Stomach (tissue), 19 donors: ENCODE measurements around the gene EQTN. TPM values are rescaled to one million over a fixed set of nuclear protein-coding genes. Genes with fewer than 3 reads are reported as not detected.

ENCODE experiments used
- DNase-seq, 2 donors: peaks; one replicate each; pipeline versions ENCODE4 v3.0.0 to v3.0.0-alpha.2; 2013 to 2019
- H3K27ac ChIP-seq, 5 donors: fragments of 200-600 bp in 4 of 5; sonication (generic) in 4 of 5; one replicate each; pipeline ENCODE4 v1.5.1; 2013 to 2019; ENCODE audit warnings: mild to moderate bottlenecking in 1 of 5, moderate library complexity in 1 of 5
- H3K27me3 ChIP-seq, 3 donors: fragments of 200-600 bp; sonication (generic); one replicate each; pipeline ENCODE4 v1.5.1; 2017 to 2019; ENCODE audit warnings: mixed run types in 1 of 3
- H3K36me3 ChIP-seq, 4 donors: fragments of 200-600 bp; sonication (generic); 1 replicate in 3 of 4; 2 replicates in 1 of 4; pipeline ENCODE4 v1.5.1; 2016 to 2019
- H3K4me1 ChIP-seq, 4 donors: fragments of 200-600 bp; sonication (generic); one replicate each; pipeline ENCODE4 v1.5.1; 2016 to 2019
- H3K4me3 ChIP-seq, 4 donors: fragments of 200-600 bp; sonication (generic) in 3 of 4; one replicate each; pipeline ENCODE4 v1.5.1; 2016 to 2019; ENCODE audit warnings: mild to moderate bottlenecking in 1 of 4
- H3K9me3 ChIP-seq, 4 donors: fragments of 200-600 bp; sonication (generic); one replicate each; pipeline ENCODE4 v1.5.1; 2016 to 2019
- EP300 ChIP-seq: sonication (generic); formaldehyde crosslinking; IDR thresholded peaks from one replicate; pipeline ENCODE4 v1.6.1; 2017; ENCODE audit warnings: antibody characterized with exemption
- POLR2A ChIP-seq, 4 donors: fragments of 450-650 bp; IDR thresholded peaks; one replicate each; pipeline ENCODE4 v1.6.1; 2016; ENCODE audit warnings: antibody characterized with exemption in 4 of 4, control low read depth in 2 of 4, mild to moderate bottlenecking in 1 of 4, moderate library complexity in 1 of 4
- POLR2AphosphoS5 ChIP-seq, 3 donors: sonication (generic); formaldehyde crosslinking; IDR thresholded peaks; one replicate each; pipeline ENCODE4 v1.6.1; 2016; ENCODE audit warnings: antibody characterized with exemption in 3 of 3
- WGBS, 5 donors: extraction: QIAGEN DNeasy Blood & Tissue Kit in 3 of 5; methylation state at CpG; one replicate each; pipeline versions ENCODE4 v1.1.5 to v1.1.7; 2013 to 2018; 5-methylcytosine and 5-hydroxymethylcytosine counted together
- intact Hi-C: fragments of 100-400 bp; cut with DNase I; formaldehyde crosslinking; loops from one replicate; pipeline ENCODE4 v1.15.1; 2023; ENCODE audit warnings: low total_unique reads
- long read RNA-seq, 10 donors: transcript quantifications; one replicate each; lab custom pipeline, GENCODE V29; 2026
- polyA plus RNA-seq, 3 donors: library from polyadenylated mRNA; stranded (reverse); fragments of 200-250 nt; gene quantifications; one replicate each; pipeline ENCODE4 v1.2.3, GENCODE V29; 2013
- total RNA-seq, 5 donors: library from RNA; depleted of rRNA; stranded (reverse); fragments of >200 nt; gene quantifications; one replicate each; pipeline versions ENCODE4 v1.1.0 to v1.2.3, GENCODE V29; 2014 to 2016
- TF ChIP-seq, protein P1 (sequence below), 7 experiments: fragments of 450-650 bp in 4 of 7; fragments of 200-600 bp in 3 of 7; sonication (generic) in 3 of 7; IDR thresholded peaks; one replicate each; pipeline ENCODE4 v1.5.1; 2016 to 2019; ENCODE audit warnings: antibody characterized with exemption in 7 of 7, control low read depth in 2 of 7, mild to moderate bottlenecking in 1 of 7
- donor health status: healthy with polysubstance abuse.
- donor health status: Bipolar disorder and iron deficiency.
- donor health status: healthy.

EQTN gene
- 1 to 10 TPM in 2 of 5 donors, not detected in 3; 1.0 to 2.4 TPM for total RNA-seq
- polyA plus RNA-seq = not detected
- long read RNA-seq, donor 1 = 0 reads
- long read RNA-seq, donor 2 = 0 reads
- long read RNA-seq, donor 3 = 0 reads
- long read RNA-seq, donor 4 = 0 reads
- long read RNA-seq, donor 5 = 0 reads
- long read RNA-seq, donor 6 = 0 reads
- long read RNA-seq, donor 7 = 0 reads
- long read RNA-seq, donor 8 = 0 reads
- long read RNA-seq, donor 9 = 0 reads
- long read RNA-seq, donor 10 = 0 reads

DNA sequence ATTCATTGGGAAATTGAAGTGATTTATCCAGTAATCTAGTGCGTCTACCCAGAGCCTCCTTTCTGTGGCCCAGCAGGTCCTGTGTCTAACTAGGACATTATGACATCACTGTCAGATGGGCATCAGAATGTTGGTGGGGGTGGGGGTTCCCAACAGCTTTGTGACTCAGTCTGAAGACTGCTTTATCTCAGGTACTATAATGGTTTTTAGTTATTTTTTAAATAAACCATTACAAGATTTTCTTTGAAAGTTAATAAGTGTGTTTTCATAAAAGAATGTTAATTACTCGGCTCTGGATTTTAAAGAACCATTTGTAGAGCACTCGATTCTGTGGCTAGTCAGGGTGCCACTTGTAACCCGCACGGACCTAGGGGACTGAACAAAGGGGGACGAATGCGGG is at the start of gene EQTN:
Gene EQTN (minus strand): TSS at position 101 of the 400 bp plus-strand sequence. CDS start 95 bp downstream, at position 6.
- no peak within 1 kb of the TSS for H3K4me3 ChIP-seq
- no peaks in the 10 kb centered on the region for H3K4me1 ChIP-seq
- TF ChIP-seq, protein P1, sequence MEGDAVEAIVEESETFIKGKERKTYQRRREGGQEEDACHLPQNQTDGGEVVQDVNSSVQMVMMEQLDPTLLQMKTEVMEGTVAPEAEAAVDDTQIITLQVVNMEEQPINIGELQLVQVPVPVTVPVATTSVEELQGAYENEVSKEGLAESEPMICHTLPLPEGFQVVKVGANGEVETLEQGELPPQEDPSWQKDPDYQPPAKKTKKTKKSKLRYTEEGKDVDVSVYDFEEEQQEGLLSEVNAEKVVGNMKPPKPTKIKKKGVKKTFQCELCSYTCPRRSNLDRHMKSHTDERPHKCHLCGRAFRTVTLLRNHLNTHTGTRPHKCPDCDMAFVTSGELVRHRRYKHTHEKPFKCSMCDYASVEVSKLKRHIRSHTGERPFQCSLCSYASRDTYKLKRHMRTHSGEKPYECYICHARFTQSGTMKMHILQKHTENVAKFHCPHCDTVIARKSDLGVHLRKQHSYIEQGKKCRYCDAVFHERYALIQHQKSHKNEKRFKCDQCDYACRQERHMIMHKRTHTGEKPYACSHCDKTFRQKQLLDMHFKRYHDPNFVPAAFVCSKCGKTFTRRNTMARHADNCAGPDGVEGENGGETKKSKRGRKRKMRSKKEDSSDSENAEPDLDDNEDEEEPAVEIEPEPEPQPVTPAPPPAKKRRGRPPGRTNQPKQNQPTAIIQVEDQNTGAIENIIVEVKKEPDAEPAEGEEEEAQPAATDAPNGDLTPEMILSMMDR (IDR thresholded peaks at IDR 0.05) = no peak
- TF ChIP-seq EP300 (no peak), POLR2AphosphoS5 (IDR thresholded peaks at IDR 0.05) (no peak), POLR2A (IDR thresholded peaks at IDR 0.05) (no peak)
- H3K36me3 ChIP-seq = no peaks in the 10 kb centered on the region
- peaks cover 0 to 4% (median 0%) of the 10 kb centered on the region in 4 donors for H3K9me3 ChIP-seq
- H3K27ac ChIP-seq = no peak within 1 kb of the TSS
- DNase-seq = no peak
- WGBS, 5 donors = 76 to 79% (median 78%) methylated on average over 7 of the region's 7 CpGs
- no peaks in the 10 kb centered on the region for H3K27me3 ChIP-seq
- intact Hi-C loops = no loop called here

DNA sequence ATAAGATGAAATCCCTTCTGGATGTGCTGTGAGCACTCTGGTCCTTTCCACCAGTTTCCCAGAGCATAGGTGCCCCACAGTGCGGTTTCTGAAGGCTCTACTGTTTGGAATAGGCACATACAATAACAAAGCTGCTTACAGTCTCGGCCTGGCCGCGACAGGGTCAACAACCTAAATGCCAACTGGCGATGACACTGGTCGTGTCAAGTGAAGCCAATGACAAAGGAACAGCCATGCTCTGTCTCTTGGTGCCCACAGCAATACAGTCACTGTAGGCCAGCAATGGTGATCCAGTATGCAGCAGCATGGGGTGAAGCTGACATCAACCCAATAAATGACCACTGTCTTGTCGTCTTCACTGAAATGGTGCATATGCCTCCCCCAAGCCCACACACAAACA is 47.8 kb upstream of the EQTN start:
- no peak overlapping the region for H3K27ac ChIP-seq
- H3K27me3 ChIP-seq = no peaks in the 10 kb centered on the region
- H3K4me1 ChIP-seq = peaks cover 13 to 56% (median 29%) of the 10 kb centered on the region in 4 donors
- intact Hi-C loops = no loop called here
- no peaks in the 10 kb centered on the region for H3K9me3 ChIP-seq
- WGBS, 5 donors = 95 to 97% (median 95%) methylated on average over 7 of the region's 7 CpGs
- DNase-seq = no peak
- TF ChIP-seq, protein P1 (IDR thresholded peaks at IDR 0.05) = no peak
- TF ChIP-seq EP300 (no peak), POLR2AphosphoS5 (IDR thresholded peaks at IDR 0.05) (no peak), POLR2A (IDR thresholded peaks at IDR 0.05) (no peak)
- H3K36me3 ChIP-seq = no peaks in the 10 kb centered on the region
- no peak overlapping the region for H3K4me3 ChIP-seq

DNA sequence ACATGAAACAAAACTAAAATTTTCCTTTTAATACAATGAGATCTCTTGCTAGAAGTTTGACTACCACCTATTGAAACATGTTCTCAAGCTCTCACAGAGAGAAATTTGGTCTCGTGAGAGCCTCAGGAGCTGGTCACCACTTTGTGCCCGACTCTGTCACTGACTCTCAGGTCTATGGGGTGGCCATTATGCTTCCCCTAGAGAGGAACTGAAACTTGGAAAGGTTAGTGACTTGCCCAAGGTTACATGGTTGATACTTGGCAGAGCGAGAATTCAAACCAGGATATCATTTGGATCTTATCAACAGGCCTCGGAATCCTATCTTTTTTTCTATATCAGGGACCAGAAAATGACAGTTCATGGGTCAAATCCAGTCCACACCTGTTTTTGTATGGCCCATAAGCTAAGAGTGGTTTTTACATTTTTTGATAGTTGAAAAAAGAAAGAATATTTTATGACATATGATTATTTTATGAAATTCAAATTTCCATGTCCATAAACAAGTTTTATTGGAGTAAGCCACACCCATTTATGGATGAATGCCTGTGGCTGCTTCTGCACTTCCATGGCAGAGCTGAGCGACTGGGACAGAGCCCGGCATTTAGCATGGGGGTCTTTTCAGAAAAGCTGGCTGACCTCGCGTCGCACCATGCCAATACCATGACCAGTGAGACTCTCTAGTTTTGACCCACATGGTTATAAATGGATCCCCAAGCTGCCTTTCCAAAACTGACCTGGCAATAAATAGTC is 44.8 kb upstream of the EQTN start:
- no peak overlapping the region for H3K4me3 ChIP-seq
- 72 to 85% (median 80%) methylated on average over 9 of the region's 9 CpGs for WGBS, 5 donors
- no peak for DNase-seq
- H3K4me1 ChIP-seq = peaks cover 36 to 62% (median 49%) of the 10 kb centered on the region in 4 donors
- peak overlapping the region in 4 of 5 donors; percentile 4 to 70 (median 28) for H3K27ac ChIP-seq
- H3K27me3 ChIP-seq = no peaks in the 10 kb centered on the region
- TF ChIP-seq POLR2A (IDR thresholded peaks at IDR 0.05) (no peak), EP300 (no peak), POLR2AphosphoS5 (IDR thresholded peaks at IDR 0.05) (no peak)
- TF ChIP-seq, protein P1 (IDR thresholded peaks at IDR 0.05) = no peak
- no peaks in the 10 kb centered on the region for H3K9me3 ChIP-seq
- intact Hi-C loops = no loop called here
- no peaks in the 10 kb centered on the region for H3K36me3 ChIP-seq

DNA sequence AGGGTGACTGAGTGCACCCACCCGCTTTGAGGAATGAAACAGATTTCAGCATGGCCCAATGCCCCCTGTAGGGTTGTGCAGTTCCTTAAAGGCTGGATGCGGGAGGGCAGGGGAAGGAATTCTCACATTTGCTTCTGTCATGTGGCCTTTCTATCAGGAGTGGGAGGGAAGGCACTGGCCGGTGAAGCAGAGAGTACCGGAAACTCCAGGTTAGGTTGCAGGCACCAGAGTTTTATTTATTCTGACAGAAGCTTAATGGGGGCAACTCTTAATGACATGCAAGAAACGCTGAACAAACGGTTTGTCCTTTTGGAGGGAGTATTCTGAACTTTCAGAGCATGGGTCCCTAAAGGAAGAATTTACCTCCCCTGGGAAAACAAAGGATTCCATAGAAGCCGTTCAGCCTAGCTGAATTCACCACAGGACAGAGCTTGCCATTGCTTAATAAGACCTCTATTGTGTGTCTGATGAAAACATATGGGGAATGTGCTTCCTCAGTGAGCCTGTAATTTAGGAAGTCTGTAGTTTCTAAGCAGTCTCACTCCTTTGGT is 44.1 kb upstream of the EQTN start:
- WGBS, 5 donors = 73 to 81% (median 76%) methylated on average over 7 of the region's 7 CpGs
- Histone ChIP-seq H3K4me1 (peaks cover 36 to 55% (median 49%) of the 10 kb centered on the region in 4 donors), H3K36me3 (no peaks in the 10 kb centered on the region), H3K9me3 (no peaks in the 10 kb centered on the region), H3K27ac (peak overlapping the region in 4 of 5 donors; percentile 4 to 79 (median 51)), H3K27me3 (no peaks in the 10 kb centered on the region), H3K4me3 (no peak overlapping the region)
- TF ChIP-seq POLR2A (IDR thresholded peaks at IDR 0.05) = no peak
- TF ChIP-seq, protein P1 (IDR thresholded peaks at IDR 0.05) = no peak
- intact Hi-C loops = no loop called here
- no peak for DNase-seq
